ENCODE data around the gene KHK.

GRCh38 chr2:27070653-27071276, 15.8 kb upstream of the KHK start:
- TF ChIP-seq CTCF (IDR thresholded peaks at IDR 0.05; ENCODE audit: low read depth, low read length) (no peak), EZH2phosphoT487 (IDR thresholded peaks at IDR 0.05; ENCODE audit: low read depth) (no peak)
